ENCODE results near the gene MPC2.

- TF ChIP-seq EZH2phosphoT487 (IDR thresholded peaks at IDR 0.05; ENCODE audit: insufficient read depth, low read depth) (no peak), EZH2 (IDR thresholded peaks at IDR 0.05; ENCODE audit: insufficient read depth, poor library complexity, severe bottlenecking) (no peak)
Measured at GRCh38 chr1:167955915-167956314, 19.0 kb upstream of the MPC2 start.

All from GM23248 (cell line).